Gastrocnemius medialis (tissue), 4 donors: ENCODE results near the gene SPTAN1. TPM values are rescaled to one million over a fixed set of nuclear protein-coding genes. Genes with fewer than 3 reads are reported as not detected.

Experiments used
- ATAC-seq, 2 donors: fragments of 150-250 bp; one replicate each; pipeline ENCODE4 v1.9.1; 2016
- DNase-seq, 2 donors: peaks; one replicate each; pipeline ENCODE4 v3.0.0-alpha.2; 2019
- H3K27ac ChIP-seq, 4 donors: fragments of 200-600 bp; sonication (generic); 1 replicate in 1 of 4; 2 replicates in 3 of 4; pipeline ENCODE4 v1.5.1; 2016 to 2018; ENCODE audit warnings: mild to moderate bottlenecking in 2 of 4, moderate library complexity in 1 of 4
- H3K27me3 ChIP-seq, 3 donors: fragments of 200-600 bp; sonication (generic) in 2 of 3; 1 replicate in 1 of 3; 2 replicates in 2 of 3; pipeline versions ENCODE4 v1.5.1 to v1.6.0; 2016 to 2019; ENCODE audit warnings: mild to moderate bottlenecking in 1 of 3, moderate library complexity in 1 of 3
- H3K36me3 ChIP-seq, 2 donors: fragments of 200-600 bp; sonication (generic) in 1 of 2; one replicate each; pipeline ENCODE4 v1.5.1; 2017 to 2018
- H3K4me1 ChIP-seq, 2 donors: fragments of 200-600 bp; sonication (generic) in 1 of 2; one replicate each; pipeline ENCODE4 v1.5.1; 2016 to 2017; ENCODE audit warnings: mild to moderate bottlenecking in 2 of 2
- H3K4me3 ChIP-seq, 4 donors: fragments of 200-600 bp; sonication (generic) in 3 of 4; 1 replicate in 1 of 4; 2 replicates in 3 of 4; pipeline ENCODE4 v1.5.1; 2016 to 2019; ENCODE audit warnings: mild to moderate bottlenecking in 2 of 4
- H3K9me3 ChIP-seq, 3 donors: fragments of 200-600 bp; sonication (generic) in 2 of 3; 1 replicate in 1 of 3; 2 replicates in 2 of 3; pipeline ENCODE4 v1.5.1; 2016 to 2019
- POLR2A ChIP-seq, 2 donors: fragments of 450-650 bp; IDR thresholded peaks; one replicate each; pipeline ENCODE4 v1.6.1; 2017; ENCODE audit warnings: antibody characterized with exemption in 2 of 2, mild to moderate bottlenecking in 2 of 2, moderate library complexity in 2 of 2
- in situ Hi-C, 4 donors: fragments of 200-750 bp; cut with MboI; loops; one replicate each; pipeline versions ENCODE4 v1.15.0 to v1.8.0; 2017; ENCODE audit warnings: low sequenced_read_pairs in 4 of 4
- intact Hi-C: fragments of 100-400 bp; cut with DNase I; formaldehyde crosslinking; loops from one replicate; pipeline ENCODE4 v1.15.1; 2023; ENCODE audit warnings: low total_unique reads
- total RNA-seq, 4 donors: library from RNA; depleted of rRNA; stranded (reverse); fragments of >200 nt; gene quantifications; one replicate each; pipeline versions ENCODE4 v1.1.0 to v1.2.3, GENCODE V29; 2016
- TF ChIP-seq, protein P1 (sequence below), 5 experiments: fragments of 450-650 bp in 3 of 5; fragments of 200-600 bp in 2 of 5; sonication (generic) in 2 of 5; IDR thresholded peaks in 4 of 5; conservative IDR thresholded peaks in 1 of 5; 1 replicate in 4 of 5; 2 replicates in 1 of 5; pipeline ENCODE4 v1.5.1; 2016 to 2019; ENCODE audit warnings: antibody characterized with exemption in 5 of 5, mild to moderate bottlenecking in 3 of 5, moderate library complexity in 3 of 5

SPTAN1 gene
- total RNA-seq, 4 donors from 2014 or later: 30.2 to 41.5 (median 33.0) TPM

- ATAC-seq (no peak), DNase-seq (no peak)
- Histone ChIP-seq H3K27me3 (no peaks in the 10 kb centered on the region), H3K4me1 (peaks cover 24 to 33% of the 10 kb centered on the region in 2 donors), H3K4me3 (no peak overlapping the region), H3K36me3 (peaks cover 0 to 53% of the 10 kb centered on the region in 2 donors), H3K9me3 (no peaks in the 10 kb centered on the region), H3K27ac (no peak overlapping the region)
- intact Hi-C loops: no loop called here
- in situ Hi-C loops: no loop called here
- no peak for TF ChIP-seq POLR2A (IDR thresholded peaks at IDR 0.05)
- TF ChIP-seq, protein P1, sequence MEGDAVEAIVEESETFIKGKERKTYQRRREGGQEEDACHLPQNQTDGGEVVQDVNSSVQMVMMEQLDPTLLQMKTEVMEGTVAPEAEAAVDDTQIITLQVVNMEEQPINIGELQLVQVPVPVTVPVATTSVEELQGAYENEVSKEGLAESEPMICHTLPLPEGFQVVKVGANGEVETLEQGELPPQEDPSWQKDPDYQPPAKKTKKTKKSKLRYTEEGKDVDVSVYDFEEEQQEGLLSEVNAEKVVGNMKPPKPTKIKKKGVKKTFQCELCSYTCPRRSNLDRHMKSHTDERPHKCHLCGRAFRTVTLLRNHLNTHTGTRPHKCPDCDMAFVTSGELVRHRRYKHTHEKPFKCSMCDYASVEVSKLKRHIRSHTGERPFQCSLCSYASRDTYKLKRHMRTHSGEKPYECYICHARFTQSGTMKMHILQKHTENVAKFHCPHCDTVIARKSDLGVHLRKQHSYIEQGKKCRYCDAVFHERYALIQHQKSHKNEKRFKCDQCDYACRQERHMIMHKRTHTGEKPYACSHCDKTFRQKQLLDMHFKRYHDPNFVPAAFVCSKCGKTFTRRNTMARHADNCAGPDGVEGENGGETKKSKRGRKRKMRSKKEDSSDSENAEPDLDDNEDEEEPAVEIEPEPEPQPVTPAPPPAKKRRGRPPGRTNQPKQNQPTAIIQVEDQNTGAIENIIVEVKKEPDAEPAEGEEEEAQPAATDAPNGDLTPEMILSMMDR (IDR thresholded peaks at IDR 0.05 in 4 of 5, conservative IDR thresholded peaks at IDR 0.05 in 1 of 5): no peak
These were observed 80.1 kb downstream of the SPTAN1 start for GRCh38 chr9:128632486-128632885.

- ATAC-seq (no peak), DNase-seq (no peak)
- no peak overlapping the region for H3K27ac ChIP-seq
- no peaks in the 10 kb centered on the region for H3K9me3 ChIP-seq
- H3K4me3 ChIP-seq: no peak overlapping the region
- peaks cover 18 to 28% of the 10 kb centered on the region in 2 donors for H3K4me1 ChIP-seq
- intact Hi-C loops: no loop called here
- in situ Hi-C loops: no loop called here
- H3K27me3 ChIP-seq: no peaks in the 10 kb centered on the region
- TF ChIP-seq, protein P1 (IDR thresholded peaks at IDR 0.05 in 4 of 5, conservative IDR thresholded peaks at IDR 0.05 in 1 of 5): no peak
- no peak for TF ChIP-seq POLR2A (IDR thresholded peaks at IDR 0.05)
- H3K36me3 ChIP-seq: peaks cover 0 to 47% of the 10 kb centered on the region in 2 donors
These were observed 80.7 kb downstream of the SPTAN1 start for GRCh38 chr9:128633057-128633456.

DNA sequence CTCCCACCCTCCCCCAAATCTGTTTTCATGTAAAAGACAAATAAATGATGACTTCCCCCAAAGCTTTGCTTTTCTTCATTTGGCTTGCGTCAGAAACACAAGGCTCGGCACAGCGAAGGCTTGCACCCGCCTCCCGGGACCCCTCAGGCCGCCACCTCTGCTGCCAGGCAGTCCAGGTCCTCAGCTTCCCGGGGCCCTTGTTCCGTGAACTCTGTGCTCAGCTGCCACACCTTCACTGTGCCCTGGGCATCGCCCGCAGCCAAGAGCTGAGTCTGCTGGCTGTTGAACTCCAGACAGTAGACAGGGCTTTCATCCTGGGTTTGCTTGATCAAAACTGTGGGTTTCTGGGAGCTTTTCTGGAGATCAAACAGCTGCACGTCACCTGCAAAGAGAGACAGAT is 81.2 kb downstream of the SPTAN1 start:
- Histone ChIP-seq H3K36me3 (peaks cover 0 to 46% of the 10 kb centered on the region in 2 donors), H3K27ac (no peak overlapping the region), H3K9me3 (no peaks in the 10 kb centered on the region), H3K4me3 (no peak overlapping the region), H3K27me3 (no peaks in the 10 kb centered on the region), H3K4me1 (peaks cover 15 to 22% of the 10 kb centered on the region in 2 donors)
- intact Hi-C loops (no loop called here), in situ Hi-C loops (no loop called here)
- TF ChIP-seq, protein P1 (IDR thresholded peaks at IDR 0.05 in 4 of 5, conservative IDR thresholded peaks at IDR 0.05 in 1 of 5): no peak
- no peak for TF ChIP-seq POLR2A (IDR thresholded peaks at IDR 0.05)
- DNase-seq (no peak), ATAC-seq (no peak)

- Histone ChIP-seq H3K27ac (no peak overlapping the region), H3K36me3 (peaks cover 0 to 41% of the 10 kb centered on the region in 2 donors), H3K4me3 (no peak overlapping the region), H3K4me1 (peaks cover 10 to 17% of the 10 kb centered on the region in 2 donors), H3K27me3 (no peaks in the 10 kb centered on the region), H3K9me3 (no peaks in the 10 kb centered on the region)
- TF ChIP-seq POLR2A (IDR thresholded peaks at IDR 0.05): no peak
- TF ChIP-seq, protein P1 (IDR thresholded peaks at IDR 0.05 in 4 of 5, conservative IDR thresholded peaks at IDR 0.05 in 1 of 5): no peak
- intact Hi-C loops (loop anchor here (2.0 kb wide), 1 partner anchor 23 kb away; the partner anchor contains the start of gene DYNC2I2), in situ Hi-C loops (no loop called here)
- ATAC-seq (no peak), DNase-seq (no peak)
These were observed 81.7 kb downstream of the SPTAN1 start for GRCh38 chr9:128634111-128634510.
